GM21423 (cell line): ENCODE results near the gene POU2F1.
"Not testable (repeated sequence)": the region's sequence is repeated elsewhere in the genome, so short reads cannot be mapped to it uniquely, and the experiment has no call there.

Experiments
- ATAC-seq: cut with Tn5 transposase; IDR thresholded peaks from one replicate; pipeline ENCODE4 v1.9.1; 2021; ENCODE audit warnings: mild to moderate bottlenecking, moderate library complexity; ENCODE audit not compliant: unreplicated experiment

The POU2F1 gene

DNA sequence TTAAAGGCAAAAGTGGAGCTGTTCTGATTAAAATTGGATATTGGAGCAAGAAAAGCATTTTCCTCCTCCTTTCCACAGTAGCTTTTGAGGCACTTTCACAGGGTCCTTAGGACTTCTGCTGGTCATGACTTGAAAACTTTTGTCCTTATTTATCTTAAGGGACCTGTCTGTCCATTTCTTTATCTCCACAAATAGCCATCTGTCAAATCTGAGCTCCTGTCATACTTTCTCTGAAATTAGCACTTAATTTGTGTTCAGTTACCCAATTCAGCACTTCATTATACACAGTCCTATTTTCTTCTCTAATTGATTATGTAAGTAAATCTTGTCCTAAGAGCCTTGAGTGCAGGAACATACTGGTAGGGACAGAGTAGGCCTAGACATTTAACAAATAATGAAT is 9.8 kb downstream of the POU2F1 start:
- no peak for ATAC-seq

DNA sequence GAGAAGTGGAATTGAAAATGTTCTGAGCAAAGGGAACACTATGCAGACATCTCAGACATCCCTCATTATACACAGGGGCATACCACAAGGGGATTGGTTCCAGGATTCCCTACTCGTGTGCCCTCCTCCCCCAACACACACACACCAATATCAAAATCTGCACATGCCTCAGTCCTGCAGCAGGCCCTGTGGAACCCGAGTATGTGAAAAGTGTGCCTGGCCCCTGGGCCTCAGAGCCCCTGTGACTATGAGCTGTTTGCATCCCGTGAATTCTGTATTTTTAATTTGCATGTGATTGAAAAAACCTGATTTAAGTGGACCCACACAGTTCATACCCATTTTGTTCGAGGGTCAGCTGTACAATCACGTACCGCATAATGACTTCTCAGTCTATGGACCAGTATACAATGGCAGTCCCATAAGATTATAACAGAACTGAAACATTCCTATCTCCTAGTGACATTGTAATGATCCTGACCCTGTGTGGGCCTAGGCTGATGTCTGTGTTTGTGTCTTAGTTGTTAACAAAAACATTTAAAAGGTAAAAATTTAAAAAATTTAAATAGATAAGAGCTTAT is 11.3 kb downstream of the POU2F1 start:
- no peak for ATAC-seq

DNA sequence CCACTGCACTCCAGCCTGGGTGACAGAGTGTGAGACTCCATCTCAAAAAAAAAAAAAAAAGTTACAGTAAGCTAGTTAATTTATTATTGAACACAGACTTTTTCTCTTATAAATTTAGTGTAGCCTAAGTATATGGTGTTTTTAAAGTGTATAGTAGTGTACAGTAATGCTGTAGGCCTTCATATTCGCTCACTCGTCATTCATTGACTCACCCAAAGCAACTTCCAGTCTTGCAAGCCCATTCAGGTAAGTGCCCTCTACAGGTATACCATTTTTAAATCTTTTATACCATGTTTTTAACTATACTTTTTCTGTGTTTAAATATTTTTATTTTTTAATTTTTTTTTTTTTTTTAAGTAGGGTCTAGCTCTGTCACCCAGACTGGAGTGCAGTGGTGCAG is 12.1 kb downstream of the POU2F1 start:
- ATAC-seq = no peak

DNA sequence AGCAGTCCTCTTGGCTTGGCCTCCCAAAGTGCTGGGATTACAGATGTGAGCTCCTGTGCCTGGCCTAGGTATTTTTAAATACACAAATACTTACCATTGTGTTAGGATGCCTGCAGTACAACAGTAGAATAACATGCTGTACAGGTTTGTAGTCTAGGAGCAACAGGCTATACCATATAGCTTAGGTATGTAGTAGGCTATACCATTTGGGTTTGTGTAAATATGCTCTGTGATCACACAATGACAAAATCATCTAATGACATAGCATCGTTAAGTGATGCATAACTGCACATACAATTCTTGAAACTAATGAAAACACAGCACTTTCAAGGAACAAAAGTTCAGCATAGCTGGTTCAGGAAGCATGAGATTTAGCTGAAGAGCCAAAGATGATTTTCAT is 12.7 kb downstream of the POU2F1 start:
- no peak for ATAC-seq

DNA sequence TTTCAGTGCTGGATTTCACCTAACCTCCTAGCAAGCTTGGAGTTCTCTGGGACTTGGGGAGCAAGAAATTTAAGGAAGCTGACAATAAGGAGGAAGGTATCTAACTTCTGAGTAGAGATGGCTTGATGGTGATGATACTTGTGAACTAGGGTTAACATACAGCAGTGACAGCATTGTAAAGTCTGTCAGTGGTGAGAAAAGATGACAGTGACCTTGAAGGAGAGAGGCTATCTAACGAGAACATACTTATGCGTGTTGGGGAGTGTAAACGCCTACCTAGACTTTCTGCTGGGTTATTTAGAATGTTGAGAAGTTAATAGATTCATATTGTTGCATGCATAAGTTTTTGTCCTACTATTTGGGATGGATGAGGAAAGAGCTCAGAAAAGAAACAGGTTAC is 16.3 kb downstream of the POU2F1 start:
- ATAC-seq = no peak

DNA sequence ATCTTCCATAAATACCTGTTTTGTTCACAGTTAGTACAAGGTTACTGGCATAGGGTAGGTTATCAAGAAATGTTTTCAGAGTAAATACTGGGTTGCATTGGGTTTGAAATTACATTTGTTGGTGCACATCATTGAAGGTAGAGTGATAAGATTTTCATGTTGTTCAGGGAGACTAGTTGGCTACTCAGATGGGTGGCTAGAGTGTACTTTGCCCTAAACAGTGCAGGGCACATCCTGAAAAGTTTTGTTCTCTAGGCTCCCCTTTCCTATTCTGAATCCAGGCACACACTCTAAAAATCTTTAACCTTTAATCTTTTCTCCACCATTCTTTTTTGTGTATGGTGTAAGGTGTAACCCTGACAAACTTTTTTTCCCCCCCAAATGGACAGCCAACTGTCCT is 18.0 kb downstream of the POU2F1 start:
- ATAC-seq = no peak

DNA sequence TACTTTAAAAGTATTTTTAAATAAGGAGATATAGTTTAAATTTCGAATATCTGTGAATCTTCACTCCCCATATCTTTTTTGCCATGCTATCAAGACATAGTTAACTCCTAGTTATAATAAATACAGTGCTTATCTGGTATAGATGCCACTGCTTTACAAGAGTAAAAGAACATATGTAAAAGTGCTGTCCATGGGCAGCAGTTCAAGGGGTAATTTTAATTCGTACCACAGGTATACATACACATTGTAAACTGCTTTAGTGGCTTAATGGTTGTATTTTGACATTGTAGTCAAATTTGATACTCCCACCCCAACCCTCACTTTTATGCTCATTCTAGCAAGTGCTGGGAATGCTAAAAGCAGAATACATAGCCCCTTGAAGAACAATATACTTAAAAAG is 18.6 kb downstream of the POU2F1 start:
- ATAC-seq = no peak

DNA sequence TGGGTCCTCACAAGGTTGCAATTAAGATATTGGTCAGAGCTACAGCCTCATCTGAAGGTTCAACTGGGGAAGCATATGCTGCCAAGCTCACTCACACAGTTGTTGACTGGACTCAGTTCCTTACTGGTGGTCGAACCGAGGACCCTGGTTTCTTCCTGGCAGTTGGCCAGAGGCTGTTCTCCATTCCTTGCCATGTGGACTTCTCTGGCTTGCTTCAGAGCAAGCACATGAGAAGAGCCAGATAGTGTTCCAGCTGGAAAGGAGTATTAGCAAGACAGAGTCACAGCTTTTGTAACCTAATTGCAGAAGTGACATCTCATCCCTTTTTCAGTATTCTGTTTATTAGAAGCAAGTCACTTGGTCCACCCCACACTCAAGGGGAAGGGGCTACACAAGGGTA is 23.6 kb downstream of the POU2F1 start:
- ATAC-seq = no peak

DNA sequence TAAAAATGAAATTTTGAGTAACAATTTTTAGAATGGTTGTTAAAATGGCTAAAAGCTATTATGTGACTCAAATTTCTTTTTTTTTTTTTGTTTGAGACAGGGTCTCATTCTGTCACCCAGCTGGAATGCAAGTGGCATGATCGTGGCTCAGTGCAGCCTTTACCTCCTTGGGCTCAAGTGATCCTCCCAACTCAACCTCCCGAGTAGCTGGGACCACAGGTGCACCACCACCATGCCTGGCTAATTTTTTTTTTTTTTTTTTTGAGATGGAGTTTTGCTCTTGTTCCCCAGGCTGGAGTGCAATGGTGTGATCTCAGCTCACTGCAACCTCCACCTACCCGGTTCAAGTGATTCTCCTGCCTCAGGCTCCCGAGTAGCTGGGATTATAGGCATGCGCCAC is 24.5 kb downstream of the POU2F1 start:
- not testable (repeated sequence) for ATAC-seq

DNA sequence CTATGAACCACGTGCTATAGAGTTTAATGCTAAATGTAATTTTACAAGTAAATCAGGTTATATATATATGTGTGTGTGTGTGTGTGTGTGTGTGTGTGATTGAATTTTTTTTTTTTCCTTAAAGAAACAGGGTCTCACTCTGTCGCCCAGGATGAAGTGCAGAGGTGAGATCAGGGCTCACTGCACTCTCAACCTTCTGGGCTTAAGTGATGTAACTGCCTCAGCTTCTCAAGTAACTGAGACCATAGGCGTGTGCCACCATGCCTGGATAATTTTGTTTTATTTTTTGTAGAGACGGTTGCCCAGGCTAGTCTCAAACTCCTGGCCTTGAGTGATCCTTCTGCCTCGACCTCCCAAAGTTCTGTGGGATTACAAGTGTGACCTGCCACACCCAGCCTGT is 26.3 kb downstream of the POU2F1 start:
- ATAC-seq = no peak

DNA sequence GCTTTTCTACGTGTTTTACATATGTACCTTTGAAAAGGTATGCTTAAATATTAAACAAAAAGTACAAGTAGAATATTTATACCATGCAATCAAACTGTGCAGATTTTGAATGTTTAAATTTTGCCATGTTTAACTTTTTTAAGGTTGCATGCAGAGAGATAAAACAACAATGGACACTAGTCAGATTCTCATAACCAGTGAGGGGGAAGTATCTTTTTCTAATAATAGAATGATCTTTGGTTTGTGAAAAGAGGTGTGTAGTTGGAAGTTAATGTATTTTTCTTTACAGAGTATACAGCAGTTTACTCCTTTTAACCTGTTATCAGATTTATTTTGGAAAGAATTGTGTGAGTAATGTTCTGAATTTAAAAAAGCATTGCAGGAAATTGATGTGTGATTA is 27.1 kb downstream of the POU2F1 start:
- no peak for ATAC-seq

DNA sequence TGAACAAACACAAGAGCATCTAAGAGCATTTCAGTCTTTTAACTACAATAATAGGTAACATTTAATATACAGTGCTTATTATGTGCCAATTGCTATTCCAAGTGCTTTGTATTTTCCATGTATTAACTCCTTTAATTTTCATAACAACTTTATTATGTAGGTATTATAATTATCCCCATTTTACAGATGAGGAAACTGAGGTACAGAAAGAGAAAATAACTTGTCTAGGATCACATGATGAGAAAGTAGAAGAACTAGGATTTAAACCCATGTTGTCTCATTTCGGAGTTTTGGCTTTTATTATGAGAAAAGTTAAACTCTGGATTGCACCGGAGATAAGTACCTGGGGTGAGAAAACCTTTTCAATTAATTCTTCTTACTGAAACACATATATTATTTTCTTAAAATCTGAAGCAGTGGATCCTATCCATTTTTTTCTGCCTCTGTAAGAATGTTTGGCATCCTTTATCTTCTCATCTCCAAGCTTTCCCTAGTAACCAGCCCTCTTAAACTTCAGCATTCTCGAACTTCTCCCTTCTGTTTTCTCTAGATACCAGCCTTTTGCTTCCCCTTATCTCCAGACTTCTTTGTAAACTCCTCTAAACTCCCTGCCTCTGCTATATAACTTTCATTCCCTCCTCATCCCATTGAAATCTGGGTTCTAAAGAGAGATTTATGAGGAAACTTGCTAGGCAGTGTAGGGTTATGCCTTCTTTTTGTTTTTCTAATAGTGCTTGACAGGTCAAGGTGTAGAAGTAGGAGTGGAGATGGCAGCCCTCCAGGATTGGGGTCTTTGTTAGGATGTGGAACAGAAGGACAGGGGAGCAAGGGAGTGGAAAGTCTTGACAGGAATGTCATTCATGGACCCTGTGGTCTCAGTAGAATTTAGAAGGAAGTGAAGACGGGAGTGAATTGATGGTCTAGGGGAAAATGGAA is 28.3 kb downstream of the POU2F1 start:
- no peak for ATAC-seq

DNA sequence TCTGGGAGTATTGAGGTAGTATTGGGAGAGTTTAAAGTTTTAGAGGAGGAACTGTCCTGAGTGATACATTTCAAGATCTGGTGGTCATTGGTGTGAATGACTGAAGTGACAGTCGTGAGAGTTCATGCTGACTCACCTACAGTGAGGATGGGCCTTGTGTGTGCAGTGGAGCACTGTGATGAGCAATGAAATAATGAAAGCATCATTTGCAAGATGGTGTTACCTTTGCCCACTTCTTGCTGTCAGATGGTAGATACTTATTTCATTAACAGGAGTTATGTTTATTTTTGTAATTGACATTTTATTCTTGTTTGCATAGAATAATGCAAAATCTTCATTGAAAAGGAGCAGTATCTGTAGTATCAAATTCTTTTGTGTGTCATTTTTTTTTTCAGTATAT is 29.0 kb downstream of the POU2F1 start:
- ATAC-seq = peak; percentile 62

DNA sequence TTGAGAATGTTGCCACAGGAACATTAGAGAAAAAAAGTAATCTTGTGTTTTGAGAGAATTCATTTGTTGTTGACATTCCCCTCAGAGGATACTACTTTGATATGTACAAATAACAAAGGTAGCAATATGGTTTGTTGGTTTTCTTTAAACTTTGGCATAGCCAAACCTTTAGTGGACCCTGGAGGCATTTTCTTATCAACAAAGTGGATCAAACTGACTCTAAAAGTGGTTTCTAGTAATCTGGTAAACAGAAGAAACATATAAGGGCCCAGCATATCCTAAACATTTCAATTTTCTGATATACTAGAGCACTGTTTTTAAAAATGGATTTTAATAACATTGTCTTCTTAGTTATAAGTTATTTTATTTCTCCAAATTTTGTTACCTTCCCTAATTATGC is 29.8 kb downstream of the POU2F1 start:
- ATAC-seq = no peak

DNA sequence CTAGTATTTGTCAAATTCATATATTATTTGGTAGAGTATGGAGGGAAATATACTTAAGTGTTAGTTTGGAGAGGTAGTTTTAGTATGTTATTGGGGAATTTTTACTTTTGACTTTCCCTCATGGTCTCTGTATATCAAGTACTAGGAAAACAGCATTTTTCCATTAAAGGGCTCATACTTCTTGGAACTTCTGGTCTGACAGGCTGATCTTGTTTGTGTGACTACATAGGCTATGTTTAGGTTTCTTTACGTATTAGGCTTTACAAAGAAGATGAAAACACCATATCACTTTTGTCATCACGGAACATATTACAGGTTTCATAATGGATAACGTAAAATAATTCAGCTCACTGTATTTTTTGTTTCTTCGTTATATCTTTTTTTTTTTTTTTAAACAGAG is 30.8 kb downstream of the POU2F1 start:
- ATAC-seq = no peak

DNA sequence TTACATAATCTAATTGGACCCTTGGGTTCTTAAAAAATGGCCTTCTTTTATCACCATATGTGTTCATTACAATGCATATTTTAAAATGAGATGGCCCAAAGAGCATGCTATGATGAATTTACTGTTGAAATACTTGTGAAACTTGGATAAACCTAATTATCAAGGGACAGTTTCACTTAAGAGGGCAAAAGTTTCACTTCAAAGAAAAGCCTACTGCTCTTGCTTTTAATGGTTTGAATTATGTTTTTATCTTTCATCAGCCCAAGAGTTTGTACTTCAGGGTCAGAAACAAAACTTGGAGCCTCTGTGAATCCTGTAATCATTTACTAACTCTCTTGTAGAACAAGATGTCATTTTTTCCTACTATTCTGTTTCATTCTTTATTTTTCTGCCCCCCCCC is 32.3 kb downstream of the POU2F1 start:
- ATAC-seq = no peak

DNA sequence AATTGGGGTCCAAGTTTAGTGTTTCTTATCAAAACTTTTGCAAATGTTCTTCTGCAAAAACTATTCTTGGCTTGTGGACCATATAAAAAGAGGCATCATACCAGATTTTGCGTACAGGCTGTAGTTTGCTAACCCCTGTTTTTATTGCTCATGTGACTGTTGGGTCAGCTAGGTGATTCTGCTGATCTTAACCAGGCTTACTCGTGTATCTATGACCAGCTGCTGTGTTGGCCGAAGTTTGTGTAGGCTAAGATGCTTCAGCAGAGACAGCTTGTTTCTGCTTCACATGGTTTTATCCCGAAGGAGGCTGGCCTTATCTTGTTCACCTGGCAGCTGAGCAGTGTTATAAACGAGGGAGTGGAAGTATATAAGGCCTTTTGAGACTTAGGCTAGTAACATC is 38.2 kb downstream of the POU2F1 start:
- no peak for ATAC-seq

DNA sequence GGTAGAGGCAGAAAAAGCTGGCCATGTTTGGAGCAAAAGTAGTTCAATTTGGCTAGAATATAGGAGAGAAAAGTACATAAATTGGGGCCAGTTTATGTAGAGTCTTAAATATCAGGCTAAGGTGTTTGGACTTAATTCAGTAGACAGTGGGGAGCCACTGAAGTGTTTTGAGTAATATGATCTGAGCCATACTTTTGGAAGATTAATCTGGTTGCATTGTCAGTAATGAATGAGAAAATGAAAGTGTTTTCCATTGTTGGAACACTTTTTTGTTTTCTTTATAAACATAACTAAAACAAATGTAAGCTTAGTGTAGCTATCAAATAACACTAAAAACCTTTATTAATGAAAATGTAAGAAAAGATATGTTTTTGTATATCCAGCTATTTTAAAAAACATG is 42.1 kb downstream of the POU2F1 start:
- ATAC-seq = no peak

DNA sequence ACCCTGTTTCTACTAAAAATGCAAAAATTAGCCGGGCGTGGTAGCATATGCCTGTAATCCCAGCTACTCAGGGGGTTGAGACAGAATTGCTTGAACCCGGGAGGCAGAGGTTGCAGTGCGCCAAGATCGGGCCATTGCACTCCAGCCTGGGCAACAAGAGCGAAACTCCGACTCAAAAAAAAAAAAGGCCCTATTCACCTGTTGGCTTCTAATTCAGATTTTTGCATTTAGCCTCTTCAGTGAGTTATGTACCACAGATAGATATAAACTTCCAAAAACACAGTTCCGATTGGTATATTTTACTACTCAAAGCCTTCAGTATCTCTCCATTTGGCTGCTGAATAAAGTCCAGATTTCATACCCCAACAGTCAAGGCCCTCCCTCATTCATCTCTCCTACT is 42.7 kb downstream of the POU2F1 start:
- no peak for ATAC-seq

DNA sequence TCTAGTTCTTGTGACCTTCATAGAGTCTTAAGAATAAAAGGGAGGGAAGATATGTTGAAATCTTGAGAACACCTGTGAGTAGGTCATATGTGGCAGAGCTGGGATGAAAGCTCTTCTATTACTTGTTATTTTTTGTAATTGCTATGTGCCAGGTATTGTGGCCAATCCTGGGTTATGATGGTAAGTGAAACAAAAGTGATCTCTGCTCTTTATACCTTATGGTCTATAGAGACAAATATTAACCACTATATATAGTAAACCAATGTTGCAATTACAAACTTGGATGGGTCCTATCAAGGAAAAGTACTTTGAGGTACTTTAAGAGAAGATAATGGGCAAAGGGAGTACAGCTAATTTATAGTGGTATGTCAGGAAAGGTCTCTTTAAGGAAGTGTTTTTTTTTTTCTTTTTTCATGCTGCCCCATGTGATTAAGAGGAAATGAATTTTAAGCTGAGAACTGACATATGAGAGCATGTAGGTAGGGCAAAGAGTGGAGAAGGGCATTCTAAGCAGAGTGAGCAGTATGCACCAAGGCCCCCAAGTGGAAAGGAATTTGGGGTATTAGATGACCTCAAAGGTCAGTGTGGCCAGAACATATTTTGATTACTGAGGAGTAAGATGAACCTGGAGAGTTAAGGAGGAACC is 43.3 kb downstream of the POU2F1 start:
- peak; percentile 48 for ATAC-seq

DNA sequence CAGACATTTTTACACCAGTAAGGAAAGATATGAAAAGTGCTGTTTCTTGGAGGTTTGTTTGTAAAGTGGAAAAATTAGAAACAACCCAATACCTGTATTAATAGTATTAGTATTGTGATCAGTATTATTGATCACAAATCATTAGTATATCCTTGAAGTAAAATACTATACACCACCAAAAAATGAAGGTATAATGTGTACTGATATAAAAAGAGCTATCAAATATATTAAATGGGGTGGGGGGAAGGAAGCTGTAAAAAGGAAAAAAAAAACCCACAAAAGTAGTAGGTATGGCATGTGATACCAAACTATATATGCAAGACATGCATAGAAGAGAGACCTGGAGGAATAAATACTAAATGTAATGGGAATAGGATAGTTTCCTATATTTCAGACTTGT is 46.3 kb downstream of the POU2F1 start:
- no peak for ATAC-seq

DNA sequence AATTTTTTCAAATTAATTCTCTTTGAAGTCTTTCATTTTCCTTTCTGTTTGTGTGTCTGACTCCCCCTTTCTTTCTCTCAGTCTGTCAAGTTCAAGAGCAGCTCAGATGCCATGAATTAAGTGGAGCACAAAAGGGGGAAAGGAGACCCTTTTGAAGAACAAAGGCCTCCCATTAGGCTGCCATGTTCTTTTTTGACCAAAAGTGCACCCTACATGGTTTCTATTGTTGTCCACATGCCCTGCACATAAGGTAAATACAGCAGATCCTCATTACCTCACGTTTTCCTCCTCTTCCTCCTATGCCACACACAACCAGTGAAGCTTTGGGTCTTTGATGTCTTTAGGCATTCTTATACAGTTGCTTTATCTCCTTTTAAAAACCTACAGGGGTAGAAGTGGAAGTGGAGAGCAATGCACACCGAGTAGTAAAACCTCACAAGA is 47.7 kb downstream of the POU2F1 start:
- ATAC-seq = no peak
